Endothelial cell of umbilical vein (primary cell): Measurements from ENCODE around the gene CLDND1.

Source experiments
- EZH2 ChIP-seq: IDR thresholded peaks from 2 replicates; pipeline ENCODE4 v1.6.1; 2012; ENCODE audit warnings: borderline replicate concordance, low read depth, mild to moderate bottlenecking, moderate library complexity, low read length, inconsistent platforms; ENCODE audit not compliant: severe bottlenecking
- POLR2A ChIP-seq: IDR thresholded peaks from 2 replicates; pipeline ENCODE4 v1.6.1; 2012; ENCODE audit warnings: low read depth, mild to moderate bottlenecking, control low read depth, low read length
- POLR2AphosphoS5 ChIP-seq: IDR thresholded peaks from 2 replicates; pipeline ENCODE4 v1.6.1; 2012; ENCODE audit warnings: low read depth, mild to moderate bottlenecking, control low read depth, low read length, moderate library complexity; ENCODE audit not compliant: insufficient read depth
- TF ChIP-seq, protein P1 (sequence below), 2 donors: IDR thresholded peaks; 1 replicate in 1 of 2; 2 replicates in 1 of 2; pipeline ENCODE4 v1.5.1; 2011; ENCODE audit warnings: low read length in 2 of 2, mild to moderate bottlenecking in 2 of 2, moderate library complexity in 2 of 2, control low read depth in 1 of 2, inconsistent platforms in 1 of 2, low read depth in 1 of 2; ENCODE audit not compliant: insufficient read depth in 1 of 2; ENCODE audit errors: extremely low read depth in 1 of 2

DNA sequence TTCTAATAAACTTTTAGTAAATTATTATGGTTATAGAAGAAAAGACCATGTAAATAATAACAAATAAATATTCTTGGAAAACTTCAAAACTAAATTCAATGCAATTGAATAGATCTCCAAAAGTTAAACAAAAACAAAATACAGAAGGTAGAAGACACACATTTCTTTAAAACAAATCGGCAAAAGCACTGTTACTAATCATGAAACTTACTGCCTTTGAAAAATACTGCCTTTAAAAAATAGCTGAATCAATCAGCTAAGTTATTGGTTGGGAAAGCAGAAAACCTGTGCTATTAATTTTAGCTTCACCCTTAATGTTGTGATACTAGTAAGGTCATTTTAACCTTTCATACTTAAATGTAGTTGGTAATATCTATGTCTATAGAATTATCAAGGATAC, 12.0 kb upstream of the CLDND1 start:
- TF ChIP-seq, protein P1, sequence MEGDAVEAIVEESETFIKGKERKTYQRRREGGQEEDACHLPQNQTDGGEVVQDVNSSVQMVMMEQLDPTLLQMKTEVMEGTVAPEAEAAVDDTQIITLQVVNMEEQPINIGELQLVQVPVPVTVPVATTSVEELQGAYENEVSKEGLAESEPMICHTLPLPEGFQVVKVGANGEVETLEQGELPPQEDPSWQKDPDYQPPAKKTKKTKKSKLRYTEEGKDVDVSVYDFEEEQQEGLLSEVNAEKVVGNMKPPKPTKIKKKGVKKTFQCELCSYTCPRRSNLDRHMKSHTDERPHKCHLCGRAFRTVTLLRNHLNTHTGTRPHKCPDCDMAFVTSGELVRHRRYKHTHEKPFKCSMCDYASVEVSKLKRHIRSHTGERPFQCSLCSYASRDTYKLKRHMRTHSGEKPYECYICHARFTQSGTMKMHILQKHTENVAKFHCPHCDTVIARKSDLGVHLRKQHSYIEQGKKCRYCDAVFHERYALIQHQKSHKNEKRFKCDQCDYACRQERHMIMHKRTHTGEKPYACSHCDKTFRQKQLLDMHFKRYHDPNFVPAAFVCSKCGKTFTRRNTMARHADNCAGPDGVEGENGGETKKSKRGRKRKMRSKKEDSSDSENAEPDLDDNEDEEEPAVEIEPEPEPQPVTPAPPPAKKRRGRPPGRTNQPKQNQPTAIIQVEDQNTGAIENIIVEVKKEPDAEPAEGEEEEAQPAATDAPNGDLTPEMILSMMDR (IDR thresholded peaks at IDR 0.05; ENCODE audit: extremely low read depth in 1 of 2, insufficient read depth in 1 of 2, low read depth in 1 of 2, low read length in 2 of 2): no peak
- no peak for TF ChIP-seq POLR2AphosphoS5
- no peak for TF ChIP-seq POLR2A
- no peak for TF ChIP-seq EZH2
